GM12864 (cell line): ENCODE results near the gene PCGF1.

Experiments
- DNase-seq: peaks from one replicate; pipeline ENCODE4 v3.0.0-alpha.2; 2011; ENCODE audit warnings: low read depth
- H3K4me3 ChIP-seq: 2 replicates; pipeline ENCODE4 v1.5.1; 2011; ENCODE audit warnings: mild to moderate bottlenecking, low read depth, low read length, control low read depth
- TF ChIP-seq, protein P1 (sequence below): IDR thresholded peaks from 2 replicates; pipeline ENCODE4 v1.5.1; 2011; ENCODE audit warnings: low read depth, mild to moderate bottlenecking, moderate library complexity, low read length, control low read depth, inconsistent platforms; ENCODE audit errors: missing control alignments

The PCGF1 gene

DNA sequence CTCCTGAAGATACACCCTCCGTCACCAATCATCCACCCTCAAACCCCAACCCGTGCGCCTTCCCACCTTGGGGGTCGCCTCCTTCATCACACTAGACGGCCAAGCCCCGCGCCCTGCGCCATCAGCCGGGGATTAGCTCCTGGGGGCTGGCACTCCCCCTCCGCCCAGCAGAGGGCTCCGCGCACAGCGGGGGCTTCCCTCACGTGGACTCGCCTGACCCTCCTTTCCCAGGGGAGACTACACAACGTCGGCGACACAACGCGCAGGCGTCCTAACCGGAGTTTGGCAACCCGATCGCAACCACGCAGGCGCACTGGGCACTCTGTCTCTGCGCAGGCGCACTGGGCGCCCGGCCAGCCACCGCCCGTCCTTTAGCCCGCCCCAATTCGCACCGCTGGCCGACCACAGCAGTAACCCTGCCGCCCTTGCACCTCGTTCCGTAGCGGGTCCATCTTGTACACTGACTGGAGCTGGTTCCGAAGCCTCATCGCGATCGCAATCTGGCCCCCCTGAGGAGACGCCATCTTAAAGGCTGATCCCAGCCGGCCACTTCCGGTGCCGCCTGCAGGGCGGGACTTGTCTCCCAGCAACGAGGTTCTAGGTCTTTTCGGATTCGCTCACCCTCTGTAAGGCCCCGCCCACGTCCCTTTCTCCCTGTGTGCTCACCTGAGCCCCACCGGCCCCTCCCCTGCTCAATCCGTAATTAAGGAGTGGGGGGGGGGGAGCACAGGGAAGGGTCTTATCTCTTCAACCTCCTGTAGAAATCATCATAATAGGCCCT is at the start of gene PCGF1:
Gene PCGF1, minus strand, starts transcription at position 551 of the 781 bp plus-strand sequence. Its CDS starts 27 bp downstream, at position 524.
- H3K4me3 ChIP-seq = peak within 1 kb of the TSS; percentile 79
- peak; percentile 96 for DNase-seq
- TF ChIP-seq, protein P1, sequence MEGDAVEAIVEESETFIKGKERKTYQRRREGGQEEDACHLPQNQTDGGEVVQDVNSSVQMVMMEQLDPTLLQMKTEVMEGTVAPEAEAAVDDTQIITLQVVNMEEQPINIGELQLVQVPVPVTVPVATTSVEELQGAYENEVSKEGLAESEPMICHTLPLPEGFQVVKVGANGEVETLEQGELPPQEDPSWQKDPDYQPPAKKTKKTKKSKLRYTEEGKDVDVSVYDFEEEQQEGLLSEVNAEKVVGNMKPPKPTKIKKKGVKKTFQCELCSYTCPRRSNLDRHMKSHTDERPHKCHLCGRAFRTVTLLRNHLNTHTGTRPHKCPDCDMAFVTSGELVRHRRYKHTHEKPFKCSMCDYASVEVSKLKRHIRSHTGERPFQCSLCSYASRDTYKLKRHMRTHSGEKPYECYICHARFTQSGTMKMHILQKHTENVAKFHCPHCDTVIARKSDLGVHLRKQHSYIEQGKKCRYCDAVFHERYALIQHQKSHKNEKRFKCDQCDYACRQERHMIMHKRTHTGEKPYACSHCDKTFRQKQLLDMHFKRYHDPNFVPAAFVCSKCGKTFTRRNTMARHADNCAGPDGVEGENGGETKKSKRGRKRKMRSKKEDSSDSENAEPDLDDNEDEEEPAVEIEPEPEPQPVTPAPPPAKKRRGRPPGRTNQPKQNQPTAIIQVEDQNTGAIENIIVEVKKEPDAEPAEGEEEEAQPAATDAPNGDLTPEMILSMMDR = peak; percentile 57

DNA sequence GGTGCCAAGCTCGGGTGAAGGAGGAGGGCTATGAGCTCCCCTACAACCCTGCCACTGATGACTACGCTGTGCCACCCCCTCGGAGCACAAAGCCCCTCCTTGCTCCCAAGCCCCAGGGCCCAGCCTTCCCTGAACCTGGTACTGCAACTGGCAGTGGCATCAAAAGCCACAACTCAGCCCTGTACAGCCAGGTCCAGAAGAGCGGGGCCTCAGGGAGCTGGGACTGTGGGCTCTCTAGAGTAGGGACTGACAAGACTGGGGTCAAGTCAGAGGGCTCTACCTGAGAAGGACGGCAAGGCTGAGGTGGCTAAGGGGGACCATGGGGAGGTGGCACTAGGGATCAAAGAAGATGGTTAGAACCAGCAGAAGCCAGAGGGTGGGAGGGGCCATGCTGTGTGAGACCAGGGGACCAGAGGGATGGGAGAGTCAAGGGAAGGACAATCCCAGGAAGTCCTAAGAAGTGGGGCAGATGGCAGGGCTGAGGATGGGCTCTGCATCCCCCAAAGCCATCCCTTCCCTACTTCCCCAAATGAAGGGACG is 49.4 kb upstream of the PCGF1 start:
- DNase-seq = no peak
- TF ChIP-seq, protein P1 = no peak
- H3K4me3 ChIP-seq = no peak overlapping the region

DNA sequence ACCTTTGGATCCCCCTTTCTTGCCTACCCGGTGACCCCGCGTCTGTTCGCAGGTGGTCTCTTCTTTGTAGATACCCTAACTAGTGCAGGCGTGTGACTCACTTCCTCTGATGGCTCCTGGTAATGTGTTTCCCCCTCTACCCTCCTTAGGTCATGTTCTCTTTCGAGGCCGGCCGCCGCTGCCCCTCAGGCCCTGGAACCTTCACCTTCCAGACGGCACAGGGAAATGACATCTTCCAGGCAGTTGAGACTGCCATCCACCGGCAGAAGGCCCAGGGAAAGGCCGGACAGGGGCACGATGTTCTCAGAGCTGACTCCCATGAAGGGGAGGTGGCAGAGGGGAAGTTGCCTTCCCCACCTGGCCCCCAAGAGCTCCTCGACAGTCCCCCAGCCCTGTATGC is 48.7 kb upstream of the PCGF1 start:
- DNase-seq = no peak
- TF ChIP-seq, protein P1 = no peak
- H3K4me3 ChIP-seq = peak overlapping the region; percentile 84

DNA sequence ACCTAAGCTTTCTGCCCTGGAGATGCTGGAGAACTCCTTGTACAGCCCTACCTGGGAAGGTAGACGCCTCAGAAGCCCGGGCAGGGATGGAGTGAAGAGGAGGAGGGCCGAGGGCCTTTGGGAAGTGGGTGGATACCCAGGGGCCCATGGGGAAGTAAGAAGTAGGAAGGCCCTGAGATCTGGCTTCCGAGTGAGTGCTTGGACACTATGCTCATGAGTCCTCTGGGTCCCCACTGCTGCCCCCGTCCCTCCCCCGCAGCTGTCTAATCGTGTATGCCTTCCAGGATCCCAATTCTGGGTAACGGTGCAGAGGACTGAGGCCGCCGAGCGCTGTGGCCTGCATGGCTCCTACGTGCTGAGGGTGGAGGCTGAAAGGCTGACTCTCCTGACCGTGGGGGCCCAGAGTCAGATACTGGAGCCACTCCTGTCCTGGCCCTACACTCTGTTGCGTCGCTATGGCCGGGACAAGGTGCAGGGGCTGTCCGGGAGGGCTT is 48.2 kb upstream of the PCGF1 start:
- TF ChIP-seq, protein P1 = no peak
- H3K4me3 ChIP-seq = peak overlapping the region; percentile 84
- DNase-seq = no peak

DNA sequence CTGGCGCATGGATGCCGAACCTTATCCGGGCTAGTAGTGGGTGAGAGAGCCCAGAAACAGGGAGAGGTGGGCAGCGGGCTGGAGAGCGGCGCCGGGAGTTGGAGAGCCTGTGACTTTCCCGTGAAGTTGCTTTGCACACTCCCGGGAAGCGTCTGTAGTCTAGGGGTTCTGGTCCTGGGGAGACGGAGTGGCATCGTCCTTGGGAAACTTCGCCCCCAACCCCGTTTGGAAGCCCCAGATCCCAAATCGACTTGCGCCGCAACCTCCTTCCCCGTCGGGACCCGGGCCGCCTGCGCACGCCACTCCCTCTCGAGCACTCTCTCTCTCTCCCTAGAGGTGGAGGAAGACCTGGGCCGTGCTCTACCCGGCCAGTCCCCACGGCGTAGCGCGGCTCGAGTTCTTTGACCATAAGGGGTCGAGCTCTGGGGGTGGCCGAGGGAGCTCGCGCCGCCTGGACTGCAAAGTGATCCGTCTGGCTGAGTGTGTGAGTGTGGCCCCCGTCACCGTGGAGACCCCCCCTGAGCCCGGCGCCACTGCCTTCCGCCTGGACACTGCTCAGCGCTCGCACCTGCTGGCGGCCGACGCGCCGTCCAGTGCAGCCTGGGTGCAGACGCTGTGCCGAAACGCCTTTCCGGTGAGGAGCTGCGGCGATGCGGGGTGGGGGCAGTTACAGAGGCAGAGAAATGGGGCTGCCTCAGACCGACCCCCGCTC is 47.5 kb upstream of the PCGF1 start:
- no peak for DNase-seq
- TF ChIP-seq, protein P1 = no peak
- peak overlapping the region; percentile 84 for H3K4me3 ChIP-seq

DNA sequence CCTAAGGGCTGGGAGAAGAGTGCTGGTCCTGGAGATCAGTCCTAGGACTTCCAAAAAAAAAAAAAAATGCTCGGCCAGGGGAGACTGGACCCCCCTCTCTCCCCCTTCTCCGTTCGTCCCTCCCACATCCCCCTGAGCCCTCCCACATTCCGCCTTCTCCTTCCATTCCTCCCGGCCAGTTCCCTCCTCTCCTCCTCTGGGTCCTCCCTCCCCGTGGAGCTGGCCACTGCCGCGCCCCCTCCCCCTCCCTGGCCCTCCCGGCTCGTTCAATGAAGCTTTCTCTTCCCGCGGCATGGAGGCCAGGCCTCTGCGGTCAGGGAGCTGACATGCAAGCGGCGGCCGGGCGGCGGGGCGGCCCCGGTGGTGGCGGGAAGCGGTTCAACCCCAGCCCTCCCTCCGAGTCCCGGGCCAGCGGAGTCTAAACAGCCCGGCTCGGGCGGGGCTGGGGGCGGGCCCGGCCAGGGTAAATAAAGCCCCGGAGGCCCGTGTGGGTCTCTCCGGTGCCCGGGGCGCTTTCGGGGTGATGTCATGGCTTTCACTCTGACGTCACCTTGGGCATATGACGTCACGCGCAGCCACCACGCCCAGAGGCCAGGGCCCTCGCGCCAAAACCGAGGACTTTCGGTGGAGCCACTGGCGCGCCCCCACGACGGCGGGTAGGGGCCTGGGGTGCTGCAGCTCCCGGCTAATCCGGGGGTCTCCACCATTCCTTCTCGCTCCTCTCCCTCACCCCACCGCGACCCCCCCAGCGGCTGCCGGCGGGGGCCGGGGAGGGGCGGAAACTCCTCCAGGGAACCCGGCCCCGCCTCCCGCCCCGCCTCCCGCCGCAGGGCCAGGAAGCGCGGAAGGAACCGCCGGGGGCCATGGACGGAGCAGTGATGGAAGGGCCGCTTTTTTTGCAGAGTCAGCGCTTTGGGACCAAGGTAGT is 46.7 kb upstream of the PCGF1 start, which contains the start of the genes DOK1 and LOXL3:
Gene DOK1, plus strand, starts transcription at position 829 of the 928 bp plus-strand sequence. Its CDS starts 35 bp downstream, at position 864.
Gene LOXL3, minus strand, starts transcription at position 51 of the 928 bp plus-strand sequence. CDS start 1,308 bp downstream, outside the sequence.
- no peak for DNase-seq
- H3K4me3 ChIP-seq = peak within 1 kb of the TSS; percentile 84
- TF ChIP-seq, protein P1 = no peak
